ENCODE data around the gene LCAT. TPM values are rescaled to one million over a fixed set of nuclear protein-coding genes. Genes with fewer than 3 reads are reported as not detected.

LCAT gene
- total and polyA plus RNA-seq, 2 donors (not counting 1 experiment from before 2014, with no cell fraction given), result 7.6 to 16.3 TPM

DNA sequence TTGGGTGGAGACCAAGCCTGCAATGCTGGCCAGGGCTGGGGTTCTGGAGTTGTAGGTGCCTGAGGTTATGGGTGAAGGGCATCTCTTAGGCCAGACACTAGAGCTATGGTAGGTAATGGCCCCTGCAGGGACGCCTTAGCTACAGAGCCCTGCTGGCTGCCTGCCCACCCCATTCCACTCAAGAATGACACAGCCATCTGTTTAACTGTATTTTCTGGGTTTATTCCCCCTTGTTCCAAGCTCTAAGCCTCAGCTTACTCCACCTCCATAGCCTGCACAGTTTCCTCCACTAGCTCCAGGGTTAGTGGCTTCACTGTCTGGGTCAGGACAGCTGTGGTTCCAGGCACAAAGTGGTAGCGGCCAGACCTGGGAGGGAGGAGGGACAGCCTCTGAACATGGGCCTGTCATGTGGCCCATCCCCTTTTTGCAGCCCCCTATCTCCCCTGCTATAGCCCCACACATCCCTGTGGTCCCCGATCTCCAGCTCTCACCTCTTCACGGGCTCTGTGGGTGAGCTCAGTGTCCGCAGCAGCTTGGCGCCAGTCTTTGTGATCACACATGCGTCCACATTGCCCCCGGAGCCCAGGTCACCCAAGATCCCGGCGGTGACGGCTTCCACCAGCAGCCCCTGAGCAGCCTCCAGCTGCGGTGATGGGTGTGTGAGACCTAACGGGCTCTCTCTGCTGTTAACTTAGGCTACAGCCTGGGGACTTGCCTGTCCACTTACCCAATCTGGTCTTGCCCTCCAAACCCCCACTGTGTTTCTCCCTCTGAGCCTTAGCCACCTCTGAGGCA, 9.4 kb downstream of the LCAT start:
- over 99% methylated on average over 12 of the region's 13 CpGs for whole genome bisulfite sequencing (ENCODE audit: insufficient coverage)
- Mint-ChIP-seq H3K27me3 (no peaks in the 10 kb centered on the region), H3K9me3 (ENCODE audit: insufficient read depth) (no peaks in the 10 kb centered on the region), H3K4me1 (peaks cover 22% of the 10 kb centered on the region), H3K4me3 (peak overlapping the region; percentile 46), H3K27ac (peak overlapping the region; percentile 99)
- POLR2A ChIA-PET, result interaction anchor here (0.5 to 3.3 kb wide), 5 partner anchors 42 to 274 kb away, joined by 3 to 19 read pairs (median 4); partner anchors contain the start of genes ACD, NUTF2, PARD6A and PSKH1
- Histone ChIP-seq H3K4me3 (ENCODE audit: control extremely low read depth in 1 of 5, extremely low read depth in 1 of 5, insufficient read depth in 1 of 5, low read depth in 2 of 5, low read length in 4 of 5) (no peak overlapping the region), H2AFZ (ENCODE audit: insufficient read depth, low read depth, low read length, poor library complexity, severe bottlenecking) (no peak overlapping the region), H3K9ac (ENCODE audit: low read length) (no peak overlapping the region), H3K79me2 (ENCODE audit: control insufficient read depth, insufficient read depth, low read length) (peaks cover 40% of the 10 kb centered on the region), H3K27ac (ENCODE audit: low read length in 2 of 2) (peak overlapping the region in 1 of 2 donors; percentile 64), H3K9me3 (ENCODE audit: control extremely low read depth in 1 of 3, control insufficient read depth in 2 of 3, insufficient read depth in 1 of 3, low read length in 2 of 3) (no peaks in the 10 kb centered on the region), H4K20me1 (ENCODE audit: control insufficient read depth, insufficient read depth, low read length, poor library complexity, severe bottlenecking) (peaks cover 37% of the 10 kb centered on the region), H3K4me2 (replicated peaks; ENCODE audit: low read depth, low read length, poor library complexity, severe bottlenecking) (peak overlapping the region; percentile 91), H3K4me1 (ENCODE audit: control insufficient read depth in 2 of 2, insufficient read depth in 2 of 2, low read length in 2 of 2) (peaks cover 15 to 28% of the 10 kb centered on the region in 2 donors), H3K36me3 (replicated peaks in 1 of 2; ENCODE audit: control extremely low read depth in 1 of 2, control insufficient read depth in 1 of 2, extremely low read depth in 1 of 2, insufficient read depth in 2 of 2, low read length in 1 of 2) (peaks cover 7 to 42% of the 10 kb centered on the region in 2 experiments), H3K27me3 (replicated peaks in 1 of 4; ENCODE audit: control extremely low read depth in 1 of 4, control insufficient read depth in 3 of 4, insufficient read depth in 4 of 4, low read length in 3 of 4) (no peaks in the 10 kb centered on the region)
- no peak for DNase-seq
- intact Hi-C loops (cut with micrococcal nuclease), result loop anchor here (1.0 to 5.0 kb wide), 8 partner anchors 34 to 442 kb away; partner anchors contain the start of genes CTCF, EDC4, GFOD2 and RANBP10
- CTCF ChIA-PET, result interaction anchor here (0.9 to 6.4 kb wide), 7 partner anchors 8 to 453 kb away, joined by 3 to 29 read pairs (median 5); partner anchors contain the start of genes ATP6V0D1 and NRN1L
- no peak for TF ChIP-seq EZH2 (IDR thresholded peaks at IDR 0.05; ENCODE audit: borderline replicate concordance, insufficient read depth, low read depth, low read length, poor library complexity, severe bottlenecking)
- no peak for ATAC-seq (ENCODE audit: low read depth)

DNA sequence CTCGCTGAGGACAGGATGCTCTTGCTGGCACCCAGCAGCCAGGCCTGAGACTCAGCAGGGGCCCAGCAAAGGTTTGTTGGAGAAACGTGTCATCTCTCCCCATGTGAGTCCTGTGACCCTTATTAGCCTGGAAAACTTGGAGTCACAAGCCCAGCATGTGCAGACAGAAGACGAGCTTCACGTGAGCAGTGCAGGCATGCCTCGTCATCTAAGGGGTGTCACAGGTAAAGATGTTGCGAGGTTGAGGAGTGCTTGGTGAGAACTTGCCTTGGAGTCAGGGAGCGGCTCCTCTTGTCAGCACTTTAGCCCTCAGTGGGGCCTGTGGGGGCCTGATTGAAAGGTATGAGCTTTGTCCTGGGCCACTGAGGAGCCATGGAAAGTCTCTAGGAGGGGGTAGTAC, 10.1 kb downstream of the LCAT start:
- ATAC-seq (ENCODE audit: low read depth) (no peak), DNase-seq (no peak)
- Mint-ChIP-seq H3K4me1 (peaks cover 22% of the 10 kb centered on the region), H3K27ac (no peak overlapping the region), H3K4me3 (peak overlapping the region; percentile 23), H3K9me3 (ENCODE audit: insufficient read depth) (no peaks in the 10 kb centered on the region), H3K27me3 (no peaks in the 10 kb centered on the region)
- Histone ChIP-seq H4K20me1 (ENCODE audit: control insufficient read depth, insufficient read depth, low read length, poor library complexity, severe bottlenecking) (peaks cover 44% of the 10 kb centered on the region), H3K4me2 (replicated peaks; ENCODE audit: low read depth, low read length, poor library complexity, severe bottlenecking) (no peak overlapping the region), H3K4me1 (ENCODE audit: control insufficient read depth in 2 of 2, insufficient read depth in 2 of 2, low read length in 2 of 2) (peaks cover 15 to 26% of the 10 kb centered on the region in 2 donors), H3K4me3 (ENCODE audit: control extremely low read depth in 1 of 5, extremely low read depth in 1 of 5, insufficient read depth in 1 of 5, low read depth in 2 of 5, low read length in 4 of 5) (no peak overlapping the region), H2AFZ (ENCODE audit: insufficient read depth, low read depth, low read length, poor library complexity, severe bottlenecking) (no peak overlapping the region), H3K36me3 (replicated peaks in 1 of 2; ENCODE audit: control extremely low read depth in 1 of 2, control insufficient read depth in 1 of 2, extremely low read depth in 1 of 2, insufficient read depth in 2 of 2, low read length in 1 of 2) (peaks cover 7 to 49% of the 10 kb centered on the region in 2 experiments), H3K9ac (ENCODE audit: low read length) (no peak overlapping the region), H3K27me3 (replicated peaks in 1 of 4; ENCODE audit: control extremely low read depth in 1 of 4, control insufficient read depth in 3 of 4, insufficient read depth in 4 of 4, low read length in 3 of 4) (no peaks in the 10 kb centered on the region), H3K79me2 (ENCODE audit: control insufficient read depth, insufficient read depth, low read length) (peaks cover 42% of the 10 kb centered on the region), H3K27ac (ENCODE audit: low read length in 2 of 2) (no peak overlapping the region), H3K9me3 (ENCODE audit: control extremely low read depth in 1 of 3, control insufficient read depth in 2 of 3, insufficient read depth in 1 of 3, low read length in 2 of 3) (no peaks in the 10 kb centered on the region)
- POLR2A ChIA-PET, result interaction anchor here (0.5 kb wide), 1 partner anchor 118 kb away, joined by 3 read pairs; no protein-coding TSS in a partner anchor
- TF ChIP-seq, protein P1, sequence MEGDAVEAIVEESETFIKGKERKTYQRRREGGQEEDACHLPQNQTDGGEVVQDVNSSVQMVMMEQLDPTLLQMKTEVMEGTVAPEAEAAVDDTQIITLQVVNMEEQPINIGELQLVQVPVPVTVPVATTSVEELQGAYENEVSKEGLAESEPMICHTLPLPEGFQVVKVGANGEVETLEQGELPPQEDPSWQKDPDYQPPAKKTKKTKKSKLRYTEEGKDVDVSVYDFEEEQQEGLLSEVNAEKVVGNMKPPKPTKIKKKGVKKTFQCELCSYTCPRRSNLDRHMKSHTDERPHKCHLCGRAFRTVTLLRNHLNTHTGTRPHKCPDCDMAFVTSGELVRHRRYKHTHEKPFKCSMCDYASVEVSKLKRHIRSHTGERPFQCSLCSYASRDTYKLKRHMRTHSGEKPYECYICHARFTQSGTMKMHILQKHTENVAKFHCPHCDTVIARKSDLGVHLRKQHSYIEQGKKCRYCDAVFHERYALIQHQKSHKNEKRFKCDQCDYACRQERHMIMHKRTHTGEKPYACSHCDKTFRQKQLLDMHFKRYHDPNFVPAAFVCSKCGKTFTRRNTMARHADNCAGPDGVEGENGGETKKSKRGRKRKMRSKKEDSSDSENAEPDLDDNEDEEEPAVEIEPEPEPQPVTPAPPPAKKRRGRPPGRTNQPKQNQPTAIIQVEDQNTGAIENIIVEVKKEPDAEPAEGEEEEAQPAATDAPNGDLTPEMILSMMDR (IDR thresholded peaks at IDR 0.05), result no peak
- TF ChIP-seq EZH2 (IDR thresholded peaks at IDR 0.05; ENCODE audit: borderline replicate concordance, insufficient read depth, low read depth, low read length, poor library complexity, severe bottlenecking), result no peak
- intact Hi-C loops (cut with micrococcal nuclease), result loop anchor here (2.0 kb wide), 1 partner anchor 61 kb away; the partner anchor contains the start of gene EDC4
- CTCF ChIA-PET, result interaction anchor here (0.9 to 6.4 kb wide), 5 partner anchors 50 to 452 kb away, joined by 3 to 29 read pairs (median 21); partner anchors contain the start of genes ATP6V0D1 and NRN1L
- 97% methylated on average over 7 of the region's 7 CpGs for WGBS (ENCODE audit: insufficient coverage)

Measured in B cell (primary cell).